Panc1 (cell line): Measurements from ENCODE around the gene COL6A1. TPM values are rescaled to one million over a fixed set of nuclear protein-coding genes. Genes with fewer than 3 reads are reported as not detected.

Experiments used
- ATAC-seq: fragments of 200-7000 bp; cut with Tn5 transposase; 2 replicates; pipeline ENCODE4 v1.9.1; 2020; ENCODE audit warnings: mild to moderate bottlenecking, moderate library complexity
- BruUV-seq: library from RNA; stranded (reverse); fragments of 400-500 nt; replicated peaks from 2 replicates; lab custom pipeline; 2021; lab: Mats Ljungman, UMichigan
- CTCF ChIA-PET: fragments of 300-600 bp; sonication (Branson Sonifier 250); formaldehyde crosslinking; loops from one replicate; lab custom pipeline; 2022; ENCODE audit warnings: antibody characterized with exemption; lab: Charles Lee
- POLR2A ChIA-PET: fragments of 300-600 bp; sonication (Branson Sonifier 250); formaldehyde crosslinking; loops from one replicate; lab custom pipeline; 2022; ENCODE audit warnings: antibody characterized with exemption; lab: Charles Lee
- DNase-seq: peaks from one replicate; pipeline ENCODE4 v3.0.0-alpha.2; 2010; ENCODE audit warnings: low read depth, low spot score
- H3K27ac ChIP-seq: 2 replicates; pipeline ENCODE4 v1.5.1; 2011; ENCODE audit warnings: mild to moderate bottlenecking, low read length, inconsistent platforms
- H3K27me3 ChIP-seq: fragments of 200-500 bp; sonication (Bioruptor generic); 2 replicates; pipeline ENCODE4 v1.6.0; 2014; ENCODE audit warnings: low read length, inconsistent platforms; ENCODE audit not compliant: control insufficient read depth, insufficient read depth
- H3K36me3 ChIP-seq: fragments of 200-500 bp; sonication (Bioruptor generic); 2 replicates; pipeline ENCODE4 v1.5.1; 2014; ENCODE audit warnings: inconsistent platforms, mild to moderate bottlenecking, low read length, moderate library complexity; ENCODE audit not compliant: control insufficient read depth, insufficient read depth
- H3K4me1 ChIP-seq: 2 replicates; pipeline ENCODE4 v1.5.1; 2011; ENCODE audit warnings: inconsistent platforms, mild to moderate bottlenecking, low read length, moderate library complexity; ENCODE audit not compliant: control insufficient read depth, insufficient read depth
- H3K4me3 ChIP-seq, 2 experiments: 2 replicates each; pipeline ENCODE4 v1.5.1; 2011 to 2012; ENCODE audit warnings: low read depth in 2 of 2, low read length in 2 of 2, mild to moderate bottlenecking in 2 of 2, inconsistent platforms in 1 of 2, moderate library complexity in 1 of 2
- H3K9me3 ChIP-seq: fragments of 200-500 bp; sonication (Bioruptor generic); 2 replicates; pipeline ENCODE4 v1.5.1; 2014; ENCODE audit warnings: low read depth, mild to moderate bottlenecking, inconsistent platforms, low read length, moderate library complexity; ENCODE audit not compliant: control insufficient read depth, insufficient read depth
- CTCF ChIP-seq: fragments of 450-650 bp; IDR thresholded peaks from 2 replicates; pipeline ENCODE4 v1.5.1; 2017; ENCODE audit warnings: mild to moderate bottlenecking
- POLR2AphosphoS5 ChIP-seq: IDR thresholded peaks from 2 replicates; pipeline ENCODE4 v1.6.1; 2012; ENCODE audit warnings: mild to moderate bottlenecking, low read depth, low read length, moderate library complexity
- REST ChIP-seq, 2 experiments: IDR thresholded peaks; 2 replicates each; pipeline ENCODE4 v1.6.1; 2011 to 2012; ENCODE audit warnings: low read depth in 2 of 2, control low read depth in 1 of 2, low read length in 1 of 2, mild to moderate bottlenecking in 1 of 2, moderate library complexity in 1 of 2; ENCODE audit not compliant: insufficient read depth in 1 of 2
- SIN3A ChIP-seq: IDR thresholded peaks from 2 replicates; pipeline ENCODE4 v1.6.1; 2012; ENCODE audit warnings: low read depth, mild to moderate bottlenecking, low read length, moderate library complexity, borderline replicate concordance; ENCODE audit not compliant: insufficient read depth
- TCF7L2 ChIP-seq: IDR thresholded peaks from 2 replicates; pipeline ENCODE4 v1.6.1; 2011; ENCODE audit warnings: mild to moderate bottlenecking, low read depth, low read length, inconsistent platforms
- in situ Hi-C: cut with HindIII; loops from 2 replicates; pipeline ENCODE4 v1.10.0; 2016; ENCODE audit warnings: low sequenced_read_pairs, low pct_unique_long_range_greater_than_20kb
- intact Hi-C: fragments of 100-400 bp; cut with micrococcal nuclease; formaldehyde crosslinking; loops from one replicate; pipeline ENCODE4 v1.10.0; 2022; ENCODE audit not compliant: unreplicated experiment
- total RNA-seq: library from RNA; stranded (reverse); gene quantifications from one replicate; pipeline ENCODE4 v1.2.1, GENCODE V29; 2021; ENCODE audit not compliant: unreplicated experiment

COL6A1 gene
- total RNA-seq, 1 experiment from 2014 or later: 34.2 TPM

GRCh38 chr21:45972353-45972715 is 9.2 kb upstream of the COL6A1 start:
- intact Hi-C loops: loop anchor here (5.0 kb wide), 1 partner anchor 130 kb away; no protein-coding TSS in a partner anchor
- in situ Hi-C loops: no loop called here

More at GRCh38 chr21:45972353-45972715, 9.2 kb upstream of the COL6A1 start:
- DNase-seq (no peak), ATAC-seq (no peak)
- Histone ChIP-seq H3K36me3 (no peaks in the 10 kb centered on the region), H3K4me1 (peaks cover 3% of the 10 kb centered on the region; the same call in 1 of the 2 replicates), H3K27me3 (no peaks in the 10 kb centered on the region), H3K9me3 (no peaks in the 10 kb centered on the region), H3K4me3 (no peak overlapping the region), H3K27ac (no peak overlapping the region)
- POLR2A ChIA-PET: no interaction called here
- no TSS peak for BruUV-seq
- TF ChIP-seq TCF7L2: no peak
- no peak for TF ChIP-seq POLR2AphosphoS5
- TF ChIP-seq REST (IDR thresholded peaks at IDR 0.05; ENCODE audit: insufficient read depth in 1 of 2, low read depth in 2 of 2, low read length in 1 of 2): no peak
- TF ChIP-seq CTCF: no peak
- TF ChIP-seq SIN3A: no peak
- CTCF ChIA-PET: interaction anchor here (1.9 kb wide), 1 partner anchor 171 kb away, joined by 6 read pairs; no protein-coding TSS in a partner anchor
